ENCODE data around the gene SPRR1A.

DNA sequence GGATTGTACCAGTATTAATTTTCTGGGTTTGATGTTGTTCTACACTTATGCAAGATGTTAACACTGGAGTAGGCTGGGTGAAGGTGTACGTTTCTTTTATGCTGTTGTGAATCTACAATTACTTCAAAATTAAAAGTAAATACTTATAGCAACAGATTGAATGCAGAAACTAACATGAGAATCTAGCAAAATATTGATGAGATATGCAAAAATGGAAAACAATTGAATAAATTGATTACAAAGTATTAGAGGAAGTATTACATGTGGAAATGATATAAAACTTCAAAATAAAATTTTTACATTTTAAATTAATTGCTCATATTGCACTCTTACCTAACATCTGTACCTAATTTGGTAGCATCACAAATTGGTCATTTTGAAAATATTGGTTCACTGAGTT, 12.0 kb downstream of the SPRR1A start:
- TF ChIP-seq, protein P1, sequence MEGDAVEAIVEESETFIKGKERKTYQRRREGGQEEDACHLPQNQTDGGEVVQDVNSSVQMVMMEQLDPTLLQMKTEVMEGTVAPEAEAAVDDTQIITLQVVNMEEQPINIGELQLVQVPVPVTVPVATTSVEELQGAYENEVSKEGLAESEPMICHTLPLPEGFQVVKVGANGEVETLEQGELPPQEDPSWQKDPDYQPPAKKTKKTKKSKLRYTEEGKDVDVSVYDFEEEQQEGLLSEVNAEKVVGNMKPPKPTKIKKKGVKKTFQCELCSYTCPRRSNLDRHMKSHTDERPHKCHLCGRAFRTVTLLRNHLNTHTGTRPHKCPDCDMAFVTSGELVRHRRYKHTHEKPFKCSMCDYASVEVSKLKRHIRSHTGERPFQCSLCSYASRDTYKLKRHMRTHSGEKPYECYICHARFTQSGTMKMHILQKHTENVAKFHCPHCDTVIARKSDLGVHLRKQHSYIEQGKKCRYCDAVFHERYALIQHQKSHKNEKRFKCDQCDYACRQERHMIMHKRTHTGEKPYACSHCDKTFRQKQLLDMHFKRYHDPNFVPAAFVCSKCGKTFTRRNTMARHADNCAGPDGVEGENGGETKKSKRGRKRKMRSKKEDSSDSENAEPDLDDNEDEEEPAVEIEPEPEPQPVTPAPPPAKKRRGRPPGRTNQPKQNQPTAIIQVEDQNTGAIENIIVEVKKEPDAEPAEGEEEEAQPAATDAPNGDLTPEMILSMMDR (optimal IDR thresholded peaks at IDR 0.05 in 1 of 3, IDR thresholded peaks at IDR 0.05 in 1 of 3, conservative IDR thresholded peaks at IDR 0.05 in 1 of 3; ENCODE audit: extremely low read depth in 1 of 3, insufficient read depth in 2 of 3, low read length in 3 of 3) = no peak
- TF ChIP-seq EZH2 (IDR thresholded peaks at IDR 0.05; ENCODE audit: low read length) = no peak

All from keratinocyte (primary cell).